Hippocampal formation (tissue), 2 donors: ENCODE measurements around the gene RETREG2.

Source experiments
- DNase-seq, 2 donors: peaks; one replicate each; lab custom pipeline; 2025; lab: John Stamatoyannopoulos, UW

RETREG2 gene

GRCh38 chr2:219169930-219170654 lies 8.0 kb upstream of the RETREG2 start, which contains the start of gene SLC23A3:
SLC23A3 (minus strand) TSS chr2:219170029; CDS start chr2:219169984, 45 bp downstream.
- no peak for DNase-seq

GRCh38 chr2:219171231-219171651 lies 6.8 kb upstream of the RETREG2 start:
- DNase-seq = peak; percentile 10 to 40

- no peak for DNase-seq
These were observed 5.6 kb upstream of the RETREG2 start for GRCh38 chr2:219172231-219173154.

GRCh38 chr2:219173176-219173575 lies 4.9 kb upstream of the RETREG2 start:
- no peak for DNase-seq

GRCh38 chr2:219174146-219174545 lies 3.9 kb upstream of the RETREG2 start:
- DNase-seq = no peak

- DNase-seq = no peak
These were observed 3.3 kb upstream of the RETREG2 start for GRCh38 chr2:219174801-219175200.

GRCh38 chr2:219175486-219175885 lies 2.6 kb upstream of the RETREG2 start:
- DNase-seq = no peak

- peak in 1 of 2 donors; percentile 65 for DNase-seq
These were observed 1.9 kb upstream of the RETREG2 start for GRCh38 chr2:219175928-219176817.

- peak; percentile 77 for DNase-seq
These were observed 1.1 kb upstream of the RETREG2 start, which contains the start of gene CNPPD1 for GRCh38 chr2:219176818-219177551. CNPPD1 (minus strand) TSS chr2:219176925; CDS start chr2:219176828, 97 bp downstream.

GRCh38 chr2:219178377-219179175 lies 501 bp downstream of the RETREG2 start:
- peak in 1 of 2 donors; percentile 54 for DNase-seq

GRCh38 chr2:219179601-219180465 lies 1.8 kb downstream of the RETREG2 start:
- DNase-seq = no peak

- no peak for DNase-seq
These were observed 2.9 kb downstream of the RETREG2 start for GRCh38 chr2:219180961-219181360.

GRCh38 chr2:219181531-219181930 lies 3.5 kb downstream of the RETREG2 start:
- DNase-seq = no peak

- no peak for DNase-seq
These were observed 4.5 kb downstream of the RETREG2 start for GRCh38 chr2:219182331-219183150.

- no peak for DNase-seq
These were observed 5.2 kb downstream of the RETREG2 start for GRCh38 chr2:219183151-219183772.

GRCh38 chr2:219184121-219184520 lies 6.0 kb downstream of the RETREG2 start:
- DNase-seq = no peak

- DNase-seq = no peak
These were observed 8.8 kb downstream of the RETREG2 start for GRCh38 chr2:219186754-219187456.
